ENCODE results near the gene SYT6.

The SYT6 gene

GRCh38 chr1:114105421-114105979 lies 48.2 kb downstream of the SYT6 start:
- TF ChIP-seq, protein P1, sequence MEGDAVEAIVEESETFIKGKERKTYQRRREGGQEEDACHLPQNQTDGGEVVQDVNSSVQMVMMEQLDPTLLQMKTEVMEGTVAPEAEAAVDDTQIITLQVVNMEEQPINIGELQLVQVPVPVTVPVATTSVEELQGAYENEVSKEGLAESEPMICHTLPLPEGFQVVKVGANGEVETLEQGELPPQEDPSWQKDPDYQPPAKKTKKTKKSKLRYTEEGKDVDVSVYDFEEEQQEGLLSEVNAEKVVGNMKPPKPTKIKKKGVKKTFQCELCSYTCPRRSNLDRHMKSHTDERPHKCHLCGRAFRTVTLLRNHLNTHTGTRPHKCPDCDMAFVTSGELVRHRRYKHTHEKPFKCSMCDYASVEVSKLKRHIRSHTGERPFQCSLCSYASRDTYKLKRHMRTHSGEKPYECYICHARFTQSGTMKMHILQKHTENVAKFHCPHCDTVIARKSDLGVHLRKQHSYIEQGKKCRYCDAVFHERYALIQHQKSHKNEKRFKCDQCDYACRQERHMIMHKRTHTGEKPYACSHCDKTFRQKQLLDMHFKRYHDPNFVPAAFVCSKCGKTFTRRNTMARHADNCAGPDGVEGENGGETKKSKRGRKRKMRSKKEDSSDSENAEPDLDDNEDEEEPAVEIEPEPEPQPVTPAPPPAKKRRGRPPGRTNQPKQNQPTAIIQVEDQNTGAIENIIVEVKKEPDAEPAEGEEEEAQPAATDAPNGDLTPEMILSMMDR (IDR thresholded peaks at IDR 0.05; ENCODE audit: low read depth, low read length, missing control alignments), result no peak
- H3K4me3 ChIP-seq (ENCODE audit: low read depth, low read length), result no peak overlapping the region
- DNase-seq (ENCODE audit: low read depth), result no peak

DNA sequence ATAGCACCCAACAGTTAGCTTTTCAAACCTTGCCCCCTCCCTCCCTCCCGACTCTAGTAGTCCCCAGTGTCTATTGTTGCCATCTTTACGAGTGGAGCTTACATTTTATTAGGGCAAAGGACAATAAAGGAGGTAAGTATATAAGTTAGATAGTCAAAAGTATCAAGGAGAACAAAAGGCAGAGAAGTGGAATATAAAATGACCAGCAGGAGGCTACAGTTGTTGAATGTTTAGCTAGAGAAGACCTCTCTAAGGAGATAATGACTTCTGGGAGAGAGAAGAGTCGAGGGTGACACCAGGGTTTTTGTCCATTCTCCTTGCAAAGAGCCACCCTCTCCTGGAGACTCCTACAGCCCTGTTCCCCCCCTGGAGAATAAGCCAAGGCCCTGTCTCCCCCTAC lies 48.7 kb downstream of the SYT6 start:
- TF ChIP-seq, protein P1 (IDR thresholded peaks at IDR 0.05; ENCODE audit: low read depth, low read length, missing control alignments), result no peak
- H3K4me3 ChIP-seq (ENCODE audit: low read depth, low read length), result no peak overlapping the region
- no peak for DNase-seq (ENCODE audit: low read depth)

DNA sequence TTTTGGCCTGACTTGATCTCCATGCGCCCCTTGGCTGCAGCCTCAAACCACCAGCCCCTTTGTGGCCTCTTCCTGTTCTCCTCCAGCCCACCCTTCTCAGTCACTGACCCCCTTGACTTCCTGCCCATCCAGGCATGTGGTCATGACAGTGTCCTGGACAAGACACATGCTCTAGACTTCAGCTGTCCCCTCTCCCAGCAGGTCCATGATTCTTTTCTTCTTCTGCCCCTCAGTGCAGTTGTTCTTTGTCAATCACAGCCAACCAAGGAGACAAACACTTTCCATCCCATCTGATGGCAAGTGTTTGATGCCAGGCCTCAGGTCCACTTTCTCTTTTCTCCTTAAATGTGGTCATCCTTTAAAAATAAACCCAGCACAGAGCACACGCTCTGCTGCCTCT lies 49.7 kb downstream of the SYT6 start:
- TF ChIP-seq, protein P1 (IDR thresholded peaks at IDR 0.05; ENCODE audit: low read depth, low read length, missing control alignments), result no peak
- no peak overlapping the region for H3K4me3 ChIP-seq (ENCODE audit: low read depth, low read length)
- DNase-seq (ENCODE audit: low read depth), result no peak

DNA sequence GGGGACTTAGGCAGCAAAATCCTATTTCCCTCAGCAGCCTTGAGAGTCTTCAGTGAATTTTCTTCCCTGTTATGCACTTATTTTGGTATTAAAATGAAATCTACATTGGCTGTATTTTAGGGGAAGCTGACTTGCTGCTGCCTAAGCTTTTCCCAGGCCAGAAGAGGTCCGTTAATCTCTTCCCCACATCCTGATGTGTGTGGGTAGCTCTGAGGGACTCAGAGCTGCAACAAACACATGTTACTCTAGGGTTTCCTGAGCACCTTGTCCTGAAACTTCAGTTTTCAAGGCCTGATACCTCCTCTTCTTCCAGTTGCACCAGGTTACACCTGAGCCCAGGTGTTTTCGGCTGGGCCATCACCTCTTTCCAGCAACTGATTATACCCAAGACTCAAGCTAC lies 51.5 kb downstream of the SYT6 start:
- TF ChIP-seq, protein P1 (IDR thresholded peaks at IDR 0.05; ENCODE audit: low read depth, low read length, missing control alignments), result no peak
- no peak overlapping the region for H3K4me3 ChIP-seq (ENCODE audit: low read depth, low read length)
- no peak for DNase-seq (ENCODE audit: low read depth)

- H3K4me3 ChIP-seq (ENCODE audit: low read depth, low read length), result no peak overlapping the region
- TF ChIP-seq, protein P1 (IDR thresholded peaks at IDR 0.05; ENCODE audit: low read depth, low read length, missing control alignments), result no peak
Measured at GRCh38 chr1:114100148-114100547, 53.5 kb downstream of the SYT6 start.

GRCh38 chr1:114099268-114099667 lies 54.4 kb downstream of the SYT6 start:
- DNase-seq (ENCODE audit: low read depth), result no peak
- no peak overlapping the region for H3K4me3 ChIP-seq (ENCODE audit: low read depth, low read length)
- TF ChIP-seq, protein P1 (IDR thresholded peaks at IDR 0.05; ENCODE audit: low read depth, low read length, missing control alignments), result no peak

More at GRCh38 chr1:114100148-114100547, 53.5 kb downstream of the SYT6 start:
- DNase-seq (ENCODE audit: low read depth), result no peak

- H3K4me3 ChIP-seq (ENCODE audit: low read depth, low read length), result no peak overlapping the region
- TF ChIP-seq, protein P1 (IDR thresholded peaks at IDR 0.05; ENCODE audit: low read depth, low read length, missing control alignments), result no peak
- no peak for DNase-seq (ENCODE audit: low read depth)
Measured at GRCh38 chr1:114097109-114097508, 56.6 kb downstream of the SYT6 start.

Measured in GM12864 (cell line).